ENCODE data around the gene SUMO4.

DNA sequence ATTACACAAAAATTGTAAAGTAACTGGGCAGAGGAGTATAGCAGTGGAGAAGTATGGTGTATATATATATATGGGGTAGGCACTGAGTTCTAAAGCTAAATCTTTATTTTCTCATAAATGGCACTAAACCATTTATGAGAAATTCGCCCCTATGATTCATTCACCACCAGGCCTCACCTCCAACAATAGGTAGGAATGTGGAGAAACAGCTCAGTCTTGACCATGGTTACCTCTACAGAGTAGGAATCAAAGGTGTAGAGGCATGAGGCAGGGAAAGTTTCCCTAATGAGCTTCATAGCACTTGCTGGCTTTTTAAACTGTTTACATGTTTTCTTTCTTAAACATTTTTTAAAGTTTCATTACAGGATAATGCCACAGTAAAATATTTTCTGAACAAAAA lies 36.9 kb upstream of the SUMO4 start:
- TF ChIP-seq CTBP1 (IDR thresholded peaks at IDR 0.05; ENCODE audit: borderline replicate concordance), result no peak
- TF ChIP-seq FOXK2 (IDR thresholded peaks at IDR 0.05), result no peak
- no peak for TF ChIP-seq ARNT (IDR thresholded peaks at IDR 0.05)
- no peak for TF ChIP-seq BHLHE40 (IDR thresholded peaks at IDR 0.05; ENCODE audit: borderline replicate concordance)
- no peak for TF ChIP-seq FOXM1 (IDR thresholded peaks at IDR 0.05; ENCODE audit: borderline replicate concordance)
- TF ChIP-seq TARDBP (IDR thresholded peaks at IDR 0.05), result no peak
- no peak for TF ChIP-seq NFRKB (IDR thresholded peaks at IDR 0.05)
- TF ChIP-seq FOXA1 (IDR thresholded peaks at IDR 0.05), result no peak
- TF ChIP-seq SP1 (IDR thresholded peaks at IDR 0.05), result no peak
- TF ChIP-seq L3MBTL2 (conservative IDR thresholded peaks at IDR 0.05), result no peak
- TF ChIP-seq, protein P1, sequence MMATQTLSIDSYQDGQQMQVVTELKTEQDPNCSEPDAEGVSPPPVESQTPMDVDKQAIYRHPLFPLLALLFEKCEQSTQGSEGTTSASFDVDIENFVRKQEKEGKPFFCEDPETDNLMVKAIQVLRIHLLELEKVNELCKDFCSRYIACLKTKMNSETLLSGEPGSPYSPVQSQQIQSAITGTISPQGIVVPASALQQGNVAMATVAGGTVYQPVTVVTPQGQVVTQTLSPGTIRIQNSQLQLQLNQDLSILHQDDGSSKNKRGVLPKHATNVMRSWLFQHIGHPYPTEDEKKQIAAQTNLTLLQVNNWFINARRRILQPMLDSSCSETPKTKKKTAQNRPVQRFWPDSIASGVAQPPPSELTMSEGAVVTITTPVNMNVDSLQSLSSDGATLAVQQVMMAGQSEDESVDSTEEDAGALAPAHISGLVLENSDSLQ (IDR thresholded peaks at IDR 0.05), result no peak
- no peak for TF ChIP-seq LEF1 (IDR thresholded peaks at IDR 0.05; ENCODE audit: borderline replicate concordance)
- no peak for TF ChIP-seq SUZ12 (IDR thresholded peaks at IDR 0.05)
- TF ChIP-seq HDGF (IDR thresholded peaks at IDR 0.05; ENCODE audit: borderline replicate concordance), result no peak

Measured in HEK293T (cell line).